GM23338 (cell line): Measurements from ENCODE around the gene KLF7. TPM values are rescaled to one million over a fixed set of nuclear protein-coding genes. Genes with fewer than 3 reads are reported as not detected.

Experiments used
- ATAC-seq: fragments of 200-7000 bp; cut with Tn5 transposase; 3 replicates; pipeline ENCODE4 v1.9.1; 2020
- DNase-seq: peaks from one replicate; pipeline ENCODE4 v3.0.0-alpha.2; 2015; ENCODE audit warnings: low spot score
- H2AFZ ChIP-seq: fragments of 200-600 bp; sonication (generic); 2 replicates; pipeline ENCODE4 v1.8.0; 2016; ENCODE audit warnings: antibody characterized with exemption, mild to moderate bottlenecking, moderate library complexity
- H3F3A ChIP-seq: fragments of 200-600 bp; sonication (generic); replicated peaks from 2 replicates; pipeline ENCODE4 v1.8.0; 2017; ENCODE audit warnings: antibody characterized with exemption, mixed run types, low read depth
- H3K27ac ChIP-seq: fragments of 200-600 bp; sonication (generic); 2 replicates; pipeline ENCODE4 v1.6.1; 2016; ENCODE audit warnings: low read depth
- H3K27me3 ChIP-seq: fragments of 200-600 bp; sonication (generic); 2 replicates; pipeline ENCODE4 v1.8.0; 2016; ENCODE audit warnings: mild to moderate bottlenecking, mixed run types, moderate library complexity; ENCODE audit not compliant: insufficient read depth
- H3K36me3 ChIP-seq: fragments of 200-600 bp; sonication (generic); 2 replicates; pipeline ENCODE4 v1.8.0; 2016; ENCODE audit warnings: mild to moderate bottlenecking; ENCODE audit not compliant: insufficient read depth
- H3K4me1 ChIP-seq: fragments of 200-600 bp; sonication (generic); 2 replicates; pipeline ENCODE4 v1.8.0; 2016; ENCODE audit warnings: mild to moderate bottlenecking, moderate library complexity; ENCODE audit not compliant: insufficient read depth
- H3K4me2 ChIP-seq: fragments of 200-600 bp; sonication (generic); 2 replicates; pipeline ENCODE4 v1.7.1; 2017; ENCODE audit warnings: mixed run types
- H3K4me3 ChIP-seq: fragments of 200-600 bp; sonication (generic); 2 replicates; pipeline ENCODE4 v1.6.1; 2016; ENCODE audit warnings: mixed run types
- H3K79me2 ChIP-seq: fragments of 200-600 bp; sonication (generic); replicated peaks from 2 replicates; pipeline ENCODE4 v1.8.0; 2017; ENCODE audit warnings: mild to moderate bottlenecking; ENCODE audit not compliant: insufficient read depth
- H3K9me2 ChIP-seq: fragments of 200-600 bp; sonication (generic); 2 replicates; pipeline ENCODE4 v1.8.0; 2017; ENCODE audit not compliant: insufficient read depth
- H4K20me1 ChIP-seq: fragments of 200-600 bp; sonication (generic); replicated peaks from 2 replicates; pipeline ENCODE4 v1.8.0; 2017; ENCODE audit warnings: mild to moderate bottlenecking; ENCODE audit not compliant: insufficient read depth
- H3K27ac Mint-ChIP-seq: 2 replicates; pipeline ENCODE4 v1.8.0; 2020; ENCODE audit warnings: inconsistent platforms, mild to moderate bottlenecking, moderate library complexity, mixed read lengths
- H3K27me3 Mint-ChIP-seq: 3 replicates; pipeline ENCODE4 v1.8.0; 2022; ENCODE audit warnings: low read depth, mild to moderate bottlenecking, moderate library complexity, mixed read lengths, inconsistent platforms; ENCODE audit not compliant: insufficient read depth, poor library complexity
- H3K36me3 Mint-ChIP-seq: 3 replicates; pipeline ENCODE4 v1.8.0; 2021; ENCODE audit warnings: low read depth, mild to moderate bottlenecking, inconsistent platforms, moderate library complexity, mixed read lengths
- H3K4me1 Mint-ChIP-seq: 3 replicates; pipeline ENCODE4 v1.8.0; 2020; ENCODE audit warnings: mild to moderate bottlenecking, inconsistent platforms, mixed read lengths
- H3K4me3 Mint-ChIP-seq: 3 replicates; pipeline ENCODE4 v1.8.0; 2021; ENCODE audit warnings: moderate library complexity, mild to moderate bottlenecking, inconsistent platforms, mixed read lengths
- H3K9me3 Mint-ChIP-seq: 3 replicates; pipeline ENCODE4 v1.8.0; 2020; ENCODE audit warnings: moderate library complexity, mild to moderate bottlenecking, inconsistent platforms, mixed read lengths
- CTCF ChIP-seq, 2 experiments: fragments of 200-600 bp in 1 of 2; sonication (generic) in 1 of 2; conservative IDR thresholded peaks; 2 replicates each; pipeline versions ENCODE4 v1.5.1 to v1.6.1; 2016 to 2017; ENCODE audit warnings: antibody characterized with exemption in 2 of 2, low read depth in 2 of 2, mild to moderate bottlenecking in 2 of 2, moderate library complexity in 1 of 2
- REST ChIP-seq: IDR thresholded peaks from one replicate; pipeline ENCODE4 v1.6.1; 2018; ENCODE audit warnings: antibody characterized with exemption; ENCODE audit not compliant: unreplicated experiment
- ZNF114 ChIP-seq: fragments of 250-450 bp; sonication (Bioruptor Pico); IDR thresholded peaks from 2 replicates; pipeline ENCODE4 v1.5.0; 2020; ENCODE audit warnings: mild to moderate bottlenecking, moderate library complexity
- ZNF331 ChIP-seq: fragments of 250-450 bp; sonication (Bioruptor Pico); IDR thresholded peaks from 2 replicates; pipeline ENCODE4 v1.5.0; 2020; ENCODE audit warnings: low read depth, mild to moderate bottlenecking, moderate library complexity
- ZNF462 ChIP-seq: fragments of 250-450 bp; sonication (Bioruptor Pico); IDR thresholded peaks from 2 replicates; pipeline ENCODE4 v1.5.0; 2020; ENCODE audit warnings: mild to moderate bottlenecking, moderate library complexity
- polyA plus RNA-seq: library from polyadenylated mRNA; unstranded; fragments of >200 nt; fragmentation: Nextera tagmentation; extraction: Ambion mirVana; gene quantifications from 2 replicates; pipeline ENCODE4 v1.2.1, GENCODE V29; 2016
- total RNA-seq: library from RNA; depleted of rRNA; stranded (reverse); fragments of >200 nt; shearing (Covaris generic); gene quantifications from 2 replicates; pipeline ENCODE4 v1.2.3, GENCODE V29; 2014

KLF7 gene
- total and polyA plus RNA-seq, 2 experiments from 2014 or later, result 5.7 to 15.4 TPM

- no peaks in the 10 kb centered on the region for H3K9me3 Mint-ChIP-seq
- Histone ChIP-seq H3K4me2 (no peak overlapping the region), H3K27me3 (no peaks in the 10 kb centered on the region), H3K9me2 (no peaks in the 10 kb centered on the region), H4K20me1 (no peaks in the 10 kb centered on the region), H3K36me3 (no peaks in the 10 kb centered on the region), H2AFZ (no peak overlapping the region), H3K4me1 (no peaks in the 10 kb centered on the region), H3K4me3 (no peak overlapping the region), H3K27ac (no peak overlapping the region), H3K79me2 (peaks cover 23% of the 10 kb centered on the region), H3F3A (no peaks in the 10 kb centered on the region)
- no peak overlapping the region for H3K4me3 Mint-ChIP-seq
- DNase-seq (no peak), ATAC-seq (no peak)
- H3K27me3 Mint-ChIP-seq, result no peaks in the 10 kb centered on the region
- H3K36me3 Mint-ChIP-seq, result no peaks in the 10 kb centered on the region; the same call in 2 of the 3 replicates
- H3K4me1 Mint-ChIP-seq, result peaks cover 12% of the 10 kb centered on the region
- no peak overlapping the region for H3K27ac Mint-ChIP-seq
- no peak for TF ChIP-seq ZNF114 (CRISPR knock-in tag)
- TF ChIP-seq ZNF462, result no peak
- TF ChIP-seq REST, result no peak
- no peak for TF ChIP-seq ZNF331
- no peak for TF ChIP-seq CTCF (conservative IDR thresholded peaks at IDR 0.05; ENCODE audit: low read depth in 2 of 2)
Measured at GRCh38 chr2:207112383-207112782, 53.4 kb downstream of the KLF7 start.
